ENCODE data around the gene C2CD4B.

DNA sequence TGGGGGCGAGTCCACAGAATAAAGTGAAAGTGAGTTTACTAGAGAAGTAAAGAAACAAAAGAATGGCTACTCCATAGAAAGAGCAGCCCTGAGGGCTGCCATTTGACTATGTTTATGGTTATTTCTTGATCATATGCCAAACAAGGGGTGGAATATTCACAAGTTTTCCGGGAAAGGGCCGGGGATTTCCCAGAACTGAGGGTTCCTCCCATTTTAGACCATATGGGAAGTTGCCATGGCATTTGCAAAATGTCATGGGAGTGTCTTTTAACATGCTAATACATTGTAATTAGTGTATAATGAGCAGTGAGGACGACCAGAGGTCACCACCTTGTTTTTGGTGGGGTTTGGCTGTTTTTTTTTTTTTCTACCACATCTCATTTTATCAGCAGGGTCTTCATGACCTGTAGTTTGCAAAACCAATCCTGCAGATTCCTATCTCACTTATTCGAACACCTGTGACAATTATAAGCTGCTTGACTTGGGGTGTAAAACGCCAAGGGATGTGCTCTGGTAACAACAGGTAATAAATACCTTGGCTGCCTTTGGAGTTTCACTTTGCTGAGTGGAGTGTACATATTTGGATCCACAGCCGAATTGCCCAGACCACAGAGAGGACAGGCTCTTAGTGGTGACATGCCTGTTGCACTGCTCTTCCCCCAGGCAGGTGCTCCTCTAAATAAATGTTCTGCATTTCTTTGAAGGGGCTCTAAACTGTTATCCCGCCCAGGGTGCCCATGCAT is 43.6 kb downstream of the C2CD4B start:
- no peak for TF ChIP-seq POLR2AphosphoS5 (IDR thresholded peaks at IDR 0.05; ENCODE audit: low read depth, low read length)
- no peak for TF ChIP-seq POLR2A (IDR thresholded peaks at IDR 0.05; ENCODE audit: low read depth, low read length)
- TF ChIP-seq POU2F2 (IDR thresholded peaks at IDR 0.05; ENCODE audit: low read depth, low read length), result no peak
- no peak for TF ChIP-seq SPI1 (IDR thresholded peaks at IDR 0.05; ENCODE audit: low read depth, low read length)
- no peak for TF ChIP-seq TAF1 (IDR thresholded peaks at IDR 0.05; ENCODE audit: low read depth, low read length)
- no peak for TF ChIP-seq PAX5 (IDR thresholded peaks at IDR 0.05; ENCODE audit: insufficient read depth, low read length, severe bottlenecking)
